Body of pancreas (tissue), 4 donors: ENCODE data around the gene TNIK. TPM values are rescaled to one million over a fixed set of nuclear protein-coding genes. Genes with fewer than 3 reads are reported as not detected.

Experiments
- ATAC-seq: fragments of 150-250 bp; one replicate; pipeline ENCODE4 v1.9.1; 2016
- DNase-seq, 4 donors: peaks; one replicate each; pipeline ENCODE4 v3.0.0-alpha.2; 2019
- H3K27ac ChIP-seq, 4 donors: fragments of 200-600 bp; sonication (generic); 1 replicate in 3 of 4; 2 replicates in 1 of 4; pipeline versions ENCODE4 v1.5.1 to v1.6.1; 2016 to 2019; ENCODE audit warnings: mild to moderate bottlenecking in 1 of 4, mixed read lengths in 1 of 4, moderate library complexity in 1 of 4
- H3K27me3 ChIP-seq, 2 donors: fragments of 200-600 bp; sonication (generic); one replicate each; pipeline ENCODE4 v1.6.0; 2016; ENCODE audit warnings: mild to moderate bottlenecking in 1 of 2
- H3K36me3 ChIP-seq, 2 donors: fragments of 200-600 bp; sonication (generic); replicated peaks in 1 of 2; 2 replicates each; pipeline ENCODE4 v1.5.1; 2016; ENCODE audit warnings: low read depth in 2 of 2; ENCODE audit not compliant: insufficient read depth in 1 of 2
- H3K4me1 ChIP-seq: fragments of 200-600 bp; sonication (generic); one replicate; pipeline ENCODE4 v1.6.0; 2016
- H3K4me3 ChIP-seq, 2 donors: fragments of 200-600 bp; sonication (generic); 1 replicate in 1 of 2; 2 replicates in 1 of 2; pipeline ENCODE4 v1.5.1; 2016 to 2019
- H3K9me3 ChIP-seq, 3 donors: fragments of 200-600 bp; sonication (generic); 1 replicate in 2 of 3; 2 replicates in 1 of 3; pipeline ENCODE4 v1.5.1; 2016
- CTCF ChIP-seq, 7 experiments: fragments of 450-650 bp in 4 of 7; fragments of 200-600 bp in 3 of 7; sonication (generic) in 3 of 7; IDR thresholded peaks; one replicate each; pipeline ENCODE4 v1.5.1; 2016 to 2019; ENCODE audit warnings: antibody characterized with exemption in 7 of 7
- POLR2A ChIP-seq, 3 donors: fragments of 450-650 bp; IDR thresholded peaks; one replicate each; pipeline ENCODE4 v1.6.1; 2016; ENCODE audit warnings: antibody characterized with exemption in 3 of 3, mild to moderate bottlenecking in 2 of 3
- WGBS, 2 donors: methylation state at CpG; one replicate each; pipeline ENCODE4 v1.1.5; 2017; 5-methylcytosine and 5-hydroxymethylcytosine counted together
- intact Hi-C: fragments of 100-400 bp; cut with DNase I; formaldehyde crosslinking; loops from one replicate; pipeline ENCODE4 v1.15.1; 2023
- total RNA-seq, 2 donors: library from RNA; depleted of rRNA; stranded (reverse); fragments of >200 nt; gene quantifications; one replicate each; pipeline ENCODE4 v1.1.0, GENCODE V29; 2016

Gene TNIK
- total RNA-seq, 2 donors from 2014 or later = 7.6 to 9.6 TPM

GRCh38 chr3:171092467-171092911 lies 367.7 kb downstream of the TNIK start:
- ATAC-seq (no peak), DNase-seq (no peak)
- H3K27ac ChIP-seq = no peak overlapping the region
- H3K27me3 ChIP-seq = no peaks in the 10 kb centered on the region
- H3K4me1 ChIP-seq = no peaks in the 10 kb centered on the region
- H3K4me3 ChIP-seq = no peak overlapping the region
- intact Hi-C loops = no loop called here
- no peaks in the 10 kb centered on the region for H3K36me3 ChIP-seq
- TF ChIP-seq POLR2A (IDR thresholded peaks at IDR 0.05) (no peak), CTCF (IDR thresholded peaks at IDR 0.05) (no peak)
- WGBS, 2 donors = 72 to 79% methylated on average over 1 of the region's 1 CpG
- H3K9me3 ChIP-seq = no peaks in the 10 kb centered on the region

GRCh38 chr3:171090321-171090720 lies 369.9 kb downstream of the TNIK start:
- no peak for ATAC-seq
- WGBS, 2 donors = 86 to 95% methylated on average over 2 of the region's 2 CpGs
- Histone ChIP-seq H3K9me3 (no peaks in the 10 kb centered on the region), H3K27me3 (no peaks in the 10 kb centered on the region), H3K4me3 (no peak overlapping the region), H3K36me3 (no peaks in the 10 kb centered on the region), H3K4me1 (no peaks in the 10 kb centered on the region), H3K27ac (no peak overlapping the region)
- DNase-seq = no peak
- TF ChIP-seq POLR2A (IDR thresholded peaks at IDR 0.05) (no peak), CTCF (IDR thresholded peaks at IDR 0.05) (no peak)
- intact Hi-C loops = no loop called here

- TF ChIP-seq CTCF (IDR thresholded peaks at IDR 0.05) (no peak), POLR2A (IDR thresholded peaks at IDR 0.05) (no peak)
- intact Hi-C loops = no loop called here
- no peaks in the 10 kb centered on the region for H3K9me3 ChIP-seq
- H3K4me3 ChIP-seq = no peak overlapping the region
- H3K36me3 ChIP-seq = no peaks in the 10 kb centered on the region
- H3K27me3 ChIP-seq = no peaks in the 10 kb centered on the region
- no peak overlapping the region for H3K27ac ChIP-seq
- ATAC-seq = no peak
- no peaks in the 10 kb centered on the region for H3K4me1 ChIP-seq
- WGBS, 2 donors = 68 to 82% methylated on average over 2 of the region's 2 CpGs
- DNase-seq = peak in 1 of 4 donors; percentile 4
These were observed 371.0 kb downstream of the TNIK start for GRCh38 chr3:171088964-171089754.

- Histone ChIP-seq H3K27me3 (no peaks in the 10 kb centered on the region), H3K36me3 (no peaks in the 10 kb centered on the region), H3K4me3 (no peak overlapping the region), H3K9me3 (no peaks in the 10 kb centered on the region), H3K4me1 (no peaks in the 10 kb centered on the region), H3K27ac (no peak overlapping the region)
- no peak for TF ChIP-seq POLR2A (IDR thresholded peaks at IDR 0.05)
- TF ChIP-seq CTCF (IDR thresholded peaks at IDR 0.05) = no peak
- DNase-seq = no peak
- ATAC-seq = no peak
- WGBS, 2 donors = 87 to 90% methylated on average over 4 of the region's 4 CpGs
- intact Hi-C loops = no loop called here
These were observed 371.7 kb downstream of the TNIK start for GRCh38 chr3:171088496-171088895.

- Histone ChIP-seq H3K27ac (no peak overlapping the region), H3K36me3 (no peaks in the 10 kb centered on the region), H3K27me3 (no peaks in the 10 kb centered on the region), H3K4me1 (no peaks in the 10 kb centered on the region), H3K9me3 (no peaks in the 10 kb centered on the region), H3K4me3 (no peak overlapping the region)
- no peak for DNase-seq
- TF ChIP-seq POLR2A (IDR thresholded peaks at IDR 0.05) = no peak
- no peak for TF ChIP-seq CTCF (IDR thresholded peaks at IDR 0.05)
- intact Hi-C loops = no loop called here
- ATAC-seq = no peak
- WGBS, 2 donors = 91 to 100% methylated on average over 1 of the region's 1 CpG
These were observed 373.3 kb downstream of the TNIK start for GRCh38 chr3:171086914-171087313.
